HepG2 (cell line): ENCODE data around the gene HDDC3. TPM values are rescaled to one million over a fixed set of nuclear protein-coding genes. Genes with fewer than 3 reads are reported as not detected.
A peak's percentile ranks its signal among the peaks of the same experiment; 100 is the strongest.

Experiments used
- NKX3-1 ChIP-seq: sonication (generic); formaldehyde crosslinking; IDR thresholded peaks from 2 replicates; pipeline ENCODE4 v1.5.0; 2020; ENCODE audit warnings: missing genetic modification reagents
- PAWR ChIP-seq: sonication (generic); formaldehyde crosslinking; IDR thresholded peaks from 2 replicates; pipeline ENCODE4 v1.4.0; 2020; ENCODE audit warnings: missing genetic modification reagents, mild to moderate bottlenecking, borderline replicate concordance
- PAXIP1 ChIP-seq: sonication (generic); formaldehyde crosslinking; conservative IDR thresholded peaks from 2 replicates; pipeline ENCODE4 v1.4.0; 2020; ENCODE audit warnings: mild to moderate bottlenecking, missing genetic modification reagents, moderate library complexity
- REXO4 ChIP-seq: sonication (generic); formaldehyde crosslinking; IDR thresholded peaks from 2 replicates; pipeline ENCODE4 v1.8.0; 2022; ENCODE audit warnings: missing genetic modification reagents, mild to moderate bottlenecking, borderline replicate concordance
- STAT6 ChIP-seq: sonication (generic); formaldehyde crosslinking; IDR thresholded peaks from 2 replicates; pipeline ENCODE4 v1.4.0; 2020; ENCODE audit warnings: missing genetic modification reagents, mild to moderate bottlenecking, borderline replicate concordance
- TEAD3 ChIP-seq: optimal IDR thresholded peaks from 2 replicates; pipeline ENCODE3; 2016; ENCODE audit warnings: borderline replicate concordance
- TFE3 ChIP-seq: IDR thresholded peaks from 2 replicates; pipeline ENCODE4 v1.6.1; 2016
- TOE1 ChIP-seq: sonication (generic); formaldehyde crosslinking; IDR thresholded peaks from 2 replicates; pipeline ENCODE4 v1.4.0; 2020; ENCODE audit warnings: mild to moderate bottlenecking, missing genetic modification reagents
- YEATS2 ChIP-seq: sonication (generic); formaldehyde crosslinking; IDR thresholded peaks from 2 replicates; pipeline ENCODE4 v1.4.0; 2020; ENCODE audit warnings: missing genetic modification reagents, borderline replicate concordance
- ZBED4 ChIP-seq: sonication (generic); formaldehyde crosslinking; IDR thresholded peaks from 2 replicates; pipeline ENCODE4 v1.4.0; 2020; ENCODE audit warnings: missing genetic modification reagents, borderline replicate concordance
- ZNF7 ChIP-seq: IDR thresholded peaks from 2 replicates; pipeline ENCODE4 v1.6.1; 2016; ENCODE audit warnings: missing biosample characterization, missing genetic modification reagents
- ZSCAN31 ChIP-seq: sonication (generic); formaldehyde crosslinking; IDR thresholded peaks from 2 replicates; pipeline ENCODE4 v1.5.0; 2020; ENCODE audit warnings: low read depth, mild to moderate bottlenecking, missing genetic modification reagents
- polyA plus RNA-seq, 8 experiments: library from polyadenylated mRNA; depleted of rRNA in 3 of 8; stranded (reverse) in 7 of 8; unstranded in 1 of 8; fragments of >200 nt; fragmentation: Illumina TruSeq in 4 of 8; extraction: Trizol in 4 of 8; gene quantifications; 2 replicates each; pipeline versions ENCODE4 v1.2.1 to v1.2.3, GENCODE V29; 2011 to 2016; ENCODE audit warnings: low read depth in 4 of 8, missing spikeins in 1 of 8, mixed read lengths in 1 of 8; ENCODE audit not compliant: insufficient read depth in 1 of 8
- total RNA-seq, 5 experiments: library from RNA; depleted of rRNA; stranded (reverse); fragments of >200 nt; fragmentation: Illumina TruSeq; extraction: Trizol; gene quantifications; 2 replicates each; pipeline ENCODE4 v1.2.3, GENCODE V29; 2016; ENCODE audit warnings: low read depth in 1 of 5

HDDC3 gene
- total and polyA plus RNA-seq, 2 of the 13 experiments (the other 11 are each of a cell fraction or from before 2014, with no cell fraction given) = 18.7 to 28.3 TPM

GRCh38 chr15:90929246-90930019, 2.9 kb downstream of the HDDC3 start (continued):
- TF ChIP-seq PAWR (CRISPR knock-in tag) (no peak), ZSCAN31 (CRISPR knock-in tag) (no peak), TEAD3 (CRISPR knock-in tag) (no peak), REXO4 (no peak), YEATS2 (CRISPR knock-in tag) (no peak), PAXIP1 (CRISPR knock-in tag) (peak; percentile 37; the same call in 1 of the 2 replicates), NKX3-1 (CRISPR knock-in tag) (no peak), ZNF7 (no peak), STAT6 (CRISPR knock-in tag) (no peak), ZBED4 (CRISPR knock-in tag) (no peak), TOE1 (CRISPR knock-in tag) (no peak), TFE3 (no peak)
